GM19452 (cell line): ENCODE measurements around the gene CYB5RL.
"Not testable (repeated sequence)": the region's sequence is repeated elsewhere in the genome, so short reads cannot be mapped to it uniquely, and the experiment has no call there.

ENCODE experiments used
- ATAC-seq: cut with Tn5 transposase; IDR thresholded peaks from one replicate; pipeline ENCODE4 v1.9.1; 2021; ENCODE audit not compliant: unreplicated experiment

Gene CYB5RL

GRCh38 chr1:54199765-54200518 lies at the start of gene CYB5RL, which contains the start of gene MRPL37:
CYB5RL (minus strand) TSS chr1:54200030; CDS start chr1:54195616, 4,414 bp downstream.
MRPL37 (plus strand) TSS chr1:54200167; CDS start chr1:54200244, 77 bp downstream.
- ATAC-seq = peak; percentile 95

- ATAC-seq = no peak
Observed at GRCh38 chr1:54248966-54249365, 49.1 kb upstream of the CYB5RL start.

- no peak for ATAC-seq
Observed at GRCh38 chr1:54247863-54248515, 48.2 kb upstream of the CYB5RL start.

- no peak for ATAC-seq
Observed at GRCh38 chr1:54246116-54246721, 46.4 kb upstream of the CYB5RL start.

GRCh38 chr1:54245501-54245900 lies 45.7 kb upstream of the CYB5RL start:
- no peak for ATAC-seq

- ATAC-seq = no peak
Observed at GRCh38 chr1:54244655-54245054, 44.8 kb upstream of the CYB5RL start.

GRCh38 chr1:54243022-54243421 lies 43.2 kb upstream of the CYB5RL start:
- no peak for ATAC-seq

GRCh38 chr1:54241364-54241763 lies 41.5 kb upstream of the CYB5RL start:
- no peak for ATAC-seq

GRCh38 chr1:54240741-54241335 lies 41.0 kb upstream of the CYB5RL start:
- no peak for ATAC-seq

- no peak for ATAC-seq
Observed at GRCh38 chr1:54239631-54240031, 39.8 kb upstream of the CYB5RL start.

GRCh38 chr1:54239035-54239383 lies 39.2 kb upstream of the CYB5RL start:
- no peak for ATAC-seq

GRCh38 chr1:54238353-54239034 lies 38.7 kb upstream of the CYB5RL start:
- ATAC-seq = no peak

- no peak for ATAC-seq
Observed at GRCh38 chr1:54237586-54237985, 37.8 kb upstream of the CYB5RL start.

- no peak for ATAC-seq
Observed at GRCh38 chr1:54234284-54234683, 34.5 kb upstream of the CYB5RL start.

- ATAC-seq = not testable (repeated sequence)
Observed at GRCh38 chr1:54233196-54233595, 33.4 kb upstream of the CYB5RL start.

GRCh38 chr1:54230507-54231339 lies 30.9 kb upstream of the CYB5RL start:
- ATAC-seq = no peak

GRCh38 chr1:54229281-54229891 lies 29.6 kb upstream of the CYB5RL start:
- no peak for ATAC-seq

GRCh38 chr1:54228638-54229079 lies 28.8 kb upstream of the CYB5RL start:
- ATAC-seq = no peak

- ATAC-seq = no peak
Observed at GRCh38 chr1:54227891-54228310, 28.1 kb upstream of the CYB5RL start.
